Epidermal melanocyte (primary cell): ENCODE measurements around the gene TWSG1.
"Not testable (repeated sequence)": the region's sequence is repeated elsewhere in the genome, so short reads cannot be mapped to it uniquely, and the experiment has no call there.

ENCODE experiments used
- DNase-seq: peaks from one replicate; pipeline ENCODE4 v3.0.0; 2011; ENCODE audit warnings: low spot score; ENCODE audit not compliant: insufficient read length

TWSG1 gene

GRCh38 chr18:9422816-9423519 lies 88.4 kb downstream of the TWSG1 start:
- DNase-seq, result no peak

- not testable (repeated sequence) for DNase-seq
These were observed 89.1 kb downstream of the TWSG1 start for GRCh38 chr18:9423648-9424047.

- DNase-seq, result not testable (repeated sequence)
These were observed 89.7 kb downstream of the TWSG1 start for GRCh38 chr18:9424235-9424634.

- DNase-seq, result no peak
These were observed 92.2 kb downstream of the TWSG1 start for GRCh38 chr18:9426753-9427152.

- no peak for DNase-seq
These were observed 93.7 kb downstream of the TWSG1 start for GRCh38 chr18:9428301-9428706.

- DNase-seq, result peak; percentile 20
These were observed 94.5 kb downstream of the TWSG1 start for GRCh38 chr18:9428862-9429661.

- DNase-seq, result peak; percentile 76
These were observed 95.1 kb downstream of the TWSG1 start for GRCh38 chr18:9429662-9429993.

GRCh38 chr18:9430315-9430714 lies 95.7 kb downstream of the TWSG1 start:
- not testable (repeated sequence) for DNase-seq

- no peak for DNase-seq
These were observed 96.7 kb downstream of the TWSG1 start for GRCh38 chr18:9431296-9431695.

GRCh38 chr18:9433122-9433521 lies 98.5 kb downstream of the TWSG1 start:
- DNase-seq, result not testable (repeated sequence)

GRCh38 chr18:9433671-9434121 lies 99.1 kb downstream of the TWSG1 start:
- no peak for DNase-seq

GRCh38 chr18:9434122-9434701 lies 99.6 kb downstream of the TWSG1 start:
- DNase-seq, result no peak

GRCh38 chr18:9435041-9435440 lies 100.5 kb downstream of the TWSG1 start:
- no peak for DNase-seq

- DNase-seq, result no peak
These were observed 101.8 kb downstream of the TWSG1 start for GRCh38 chr18:9436206-9436929.

- no peak for DNase-seq
These were observed 102.5 kb downstream of the TWSG1 start for GRCh38 chr18:9437021-9437437.

GRCh38 chr18:9437672-9438071 lies 103.1 kb downstream of the TWSG1 start:
- DNase-seq, result no peak

- no peak for DNase-seq
These were observed 106.5 kb downstream of the TWSG1 start for GRCh38 chr18:9441061-9441460.

- no peak for DNase-seq
These were observed 110.0 kb downstream of the TWSG1 start for GRCh38 chr18:9444549-9444948.

GRCh38 chr18:9446839-9447238 lies 112.3 kb downstream of the TWSG1 start:
- no peak for DNase-seq

- no peak for DNase-seq
These were observed 112.8 kb downstream of the TWSG1 start for GRCh38 chr18:9447334-9447733.

GRCh38 chr18:9449600-9450414 lies 115.2 kb downstream of the TWSG1 start:
- DNase-seq, result no peak
